ENCODE results near the gene SYT1.

The SYT1 gene

GRCh38 chr12:79260923-79261322, 396.3 kb downstream of the SYT1 start:
- DNase-seq (ENCODE audit: extremely low spot score), result no peak
- CTCF ChIA-PET, result no interaction called here
- POLR2A ChIA-PET, result no interaction called here
- no peak for TF ChIP-seq CTCF (IDR thresholded peaks at IDR 0.05; ENCODE audit: control extremely low read depth, extremely low read depth, low read depth, missing control alignments)

- ChIA-PET POLR2A (no interaction called here), CTCF (interaction anchor here (1.3 to 1.4 kb wide), 2 partner anchors 12 to 27 kb away, joined by 3 to 4 read pairs; no protein-coding TSS in a partner anchor)
- no peak for TF ChIP-seq CTCF (IDR thresholded peaks at IDR 0.05; ENCODE audit: control extremely low read depth, extremely low read depth, low read depth, missing control alignments)
- no peak for DNase-seq (ENCODE audit: extremely low spot score)
Observed at GRCh38 chr12:79262938-79263337, 398.4 kb downstream of the SYT1 start.

GRCh38 chr12:79266343-79267144, 402.0 kb downstream of the SYT1 start:
- ChIA-PET POLR2A (no interaction called here), CTCF (no interaction called here)

GRCh38 chr12:79267580-79267979, 403.0 kb downstream of the SYT1 start:
- ChIA-PET CTCF (no interaction called here), POLR2A (no interaction called here)
- TF ChIP-seq CTCF (IDR thresholded peaks at IDR 0.05; ENCODE audit: control extremely low read depth, extremely low read depth, low read depth, missing control alignments), result no peak
- DNase-seq (ENCODE audit: extremely low spot score), result no peak

More at GRCh38 chr12:79266343-79267144, 402.0 kb downstream of the SYT1 start:
- no peak for TF ChIP-seq CTCF (IDR thresholded peaks at IDR 0.05; ENCODE audit: control extremely low read depth, extremely low read depth, low read depth, missing control alignments)
- DNase-seq (ENCODE audit: extremely low spot score), result no peak

GRCh38 chr12:79274501-79275064, 410.0 kb downstream of the SYT1 start:
- ChIA-PET CTCF (no interaction called here), POLR2A (no interaction called here)
- no peak for DNase-seq (ENCODE audit: extremely low spot score)
- TF ChIP-seq CTCF (IDR thresholded peaks at IDR 0.05; ENCODE audit: control extremely low read depth, extremely low read depth, low read depth, missing control alignments), result no peak

GRCh38 chr12:79275631-79276030, 411.1 kb downstream of the SYT1 start:
- no peak for DNase-seq (ENCODE audit: extremely low spot score)
- TF ChIP-seq CTCF (IDR thresholded peaks at IDR 0.05; ENCODE audit: control extremely low read depth, extremely low read depth, low read depth, missing control alignments), result no peak
- ChIA-PET CTCF (interaction anchor here (1.0 to 1.1 kb wide), 2 partner anchors 14 to 15 kb away, joined by 3 to 4 read pairs; no protein-coding TSS in a partner anchor), POLR2A (no interaction called here)
